Astrocyte of the spinal cord (primary cell): Measurements from ENCODE around the gene CFAP299.

Experiments
- DNase-seq: peaks from one replicate; pipeline ENCODE4 v3.0.0; 2011; ENCODE audit warnings: low read depth, low spot score
- H3K4me3 ChIP-seq: 2 replicates; pipeline ENCODE4 v1.5.1; 2011; ENCODE audit warnings: low read depth, mild to moderate bottlenecking, low read length, moderate library complexity
- CTCF ChIP-seq: IDR thresholded peaks from 2 replicates; pipeline ENCODE4 v1.5.1; 2012; ENCODE audit warnings: low read depth, mild to moderate bottlenecking, low read length, inconsistent platforms
- in situ Hi-C: cut with HindIII; loops from 2 replicates; pipeline ENCODE4 v1.10.0; 2017; ENCODE audit warnings: low sequenced_read_pairs

CFAP299 gene

GRCh38 chr4:80927420-80927819 is 591.9 kb downstream of the CFAP299 start:
- in situ Hi-C loops, result no loop called here
- DNase-seq, result no peak
- TF ChIP-seq CTCF, result no peak
- no peak overlapping the region for H3K4me3 ChIP-seq

DNA sequence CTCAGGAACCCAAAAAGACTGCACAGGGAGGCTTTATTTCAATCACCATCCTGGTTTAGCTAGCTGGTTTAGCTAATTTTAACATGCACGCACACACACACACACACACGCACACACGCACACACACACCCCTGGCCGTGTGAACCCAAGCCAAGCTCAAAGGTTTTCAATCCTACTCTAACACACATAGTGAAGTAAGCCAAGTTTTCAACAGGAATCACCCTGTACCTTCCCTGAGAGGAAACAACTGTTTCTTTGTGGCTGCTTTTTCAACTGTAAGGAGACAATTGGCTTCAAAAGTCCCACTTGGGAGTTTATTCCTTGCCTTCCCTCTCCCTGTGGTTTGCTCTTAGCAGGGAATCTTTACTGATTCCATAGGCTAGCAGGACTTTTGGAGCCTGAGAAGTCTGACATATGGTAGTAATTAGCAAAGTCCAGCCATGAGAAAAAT is 596.1 kb downstream of the CFAP299 start:
- peak; percentile 31 for DNase-seq
- in situ Hi-C loops, result no loop called here
- no peak for TF ChIP-seq CTCF
- no peak overlapping the region for H3K4me3 ChIP-seq

- in situ Hi-C loops, result no loop called here
- H3K4me3 ChIP-seq, result no peak overlapping the region
- TF ChIP-seq CTCF, result no peak
- no peak for DNase-seq
Observed at GRCh38 chr4:80948141-80948540, 612.6 kb downstream of the CFAP299 start.

- in situ Hi-C loops, result no loop called here
- H3K4me3 ChIP-seq, result no peak overlapping the region
- no peak for TF ChIP-seq CTCF
- no peak for DNase-seq
Observed at GRCh38 chr4:80948995-80949394, 613.5 kb downstream of the CFAP299 start.

- no peak overlapping the region for H3K4me3 ChIP-seq
- DNase-seq, result no peak
- in situ Hi-C loops, result no loop called here
- TF ChIP-seq CTCF, result no peak
Observed at GRCh38 chr4:80956421-80956820, 620.9 kb downstream of the CFAP299 start.

DNA sequence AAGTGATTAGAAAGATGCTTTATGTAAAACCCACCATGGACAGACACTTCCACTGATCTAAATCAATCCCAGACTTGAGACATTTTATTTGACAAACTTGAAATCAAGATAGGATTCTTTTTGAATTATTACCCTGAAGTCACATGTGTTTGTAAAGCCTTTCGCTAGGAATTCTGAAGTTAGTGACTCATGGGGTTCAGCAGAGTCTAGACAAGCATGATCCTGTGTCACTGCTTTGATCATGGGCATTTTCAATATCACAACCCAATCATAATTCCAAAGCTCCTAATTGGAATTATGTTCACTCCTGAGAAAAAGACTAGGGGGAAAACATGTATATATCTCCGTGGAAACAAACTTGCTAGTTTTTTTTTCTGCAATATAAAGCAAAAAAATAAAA is 627.5 kb downstream of the CFAP299 start:
- no peak for TF ChIP-seq CTCF
- in situ Hi-C loops, result no loop called here
- H3K4me3 ChIP-seq, result no peak overlapping the region
- peak; percentile 6 for DNase-seq

- H3K4me3 ChIP-seq, result no peak overlapping the region
- DNase-seq, result no peak
- in situ Hi-C loops, result no loop called here
- TF ChIP-seq CTCF, result no peak
Observed at GRCh38 chr4:80967346-80967745, 631.8 kb downstream of the CFAP299 start.
